DOHH2 (cell line): ENCODE data around the gene SUPT3H.

Experiments used
- H3F3A ChIP-seq: fragments of 200-600 bp; sonication (generic), shearing (Covaris generic); 2 replicates; pipeline ENCODE4 v1.6.0; 2016; ENCODE audit warnings: antibody characterized with exemption, mild to moderate bottlenecking; ENCODE audit not compliant: control insufficient read depth, insufficient read depth
- H3K27ac ChIP-seq: fragments of 200-600 bp; sonication (generic); 2 replicates; pipeline ENCODE4 v1.5.1; 2014; ENCODE audit warnings: low read depth, mild to moderate bottlenecking, low read length, moderate library complexity
- H3K27me3 ChIP-seq: fragments of 200-600 bp; sonication (generic); 2 replicates; pipeline ENCODE4 v1.6.1; 2014; ENCODE audit warnings: mild to moderate bottlenecking, low read length, mixed read lengths; ENCODE audit not compliant: control insufficient read depth
- H3K36me3 ChIP-seq: fragments of 200-600 bp; sonication (generic); 2 replicates; pipeline ENCODE4 v1.6.1; 2014; ENCODE audit warnings: mild to moderate bottlenecking, low read length, moderate library complexity, mixed read lengths; ENCODE audit not compliant: control insufficient read depth
- H3K4me1 ChIP-seq: fragments of 200-600 bp; sonication (generic); 2 replicates; pipeline ENCODE4 v1.6.1; 2014; ENCODE audit warnings: mild to moderate bottlenecking, low read length, mixed read lengths; ENCODE audit not compliant: control insufficient read depth
- H3K4me2 ChIP-seq: fragments of 200-600 bp; sonication (generic); 2 replicates; pipeline ENCODE4 v1.6.0; 2014; ENCODE audit warnings: mild to moderate bottlenecking, low read length, moderate library complexity
- H3K4me3 ChIP-seq: fragments of 200-600 bp; sonication (generic); 2 replicates; pipeline ENCODE4 v1.5.1; 2014; ENCODE audit warnings: mild to moderate bottlenecking, low read length, mixed read lengths
- H3K79me2 ChIP-seq: fragments of 200-600 bp; sonication (generic); 2 replicates; pipeline ENCODE4 v1.6.1; 2014; ENCODE audit warnings: mild to moderate bottlenecking, low read length, mixed read lengths; ENCODE audit not compliant: control insufficient read depth
- H3K9me2 ChIP-seq: fragments of 200-600 bp; sonication (generic); replicated peaks from 2 replicates; pipeline ENCODE4 v1.6.1; 2014; ENCODE audit warnings: mild to moderate bottlenecking, low read length, mixed read lengths; ENCODE audit not compliant: control insufficient read depth
- H3K9me3 ChIP-seq: fragments of 200-600 bp; sonication (generic); 2 replicates; pipeline ENCODE4 v1.6.1; 2014; ENCODE audit warnings: antibody characterized with exemption, low read length, mixed read lengths; ENCODE audit not compliant: control insufficient read depth, insufficient read depth
- H4K20me1 ChIP-seq: fragments of 200-600 bp; sonication (generic); 2 replicates; pipeline ENCODE4 v1.6.0; 2014; ENCODE audit warnings: low read depth, mild to moderate bottlenecking, antibody characterized with exemption, low read length, moderate library complexity; ENCODE audit not compliant: control insufficient read depth, insufficient read depth
- CTCF ChIP-seq: fragments of 200-600 bp; sonication (generic); IDR thresholded peaks from one replicate; pipeline ENCODE4 v1.5.1; 2014; ENCODE audit warnings: antibody characterized with exemption, mild to moderate bottlenecking, low read depth, low read length; ENCODE audit not compliant: poor library complexity, severe bottlenecking
- EZH2phosphoT487 ChIP-seq: fragments of 200-600 bp; sonication (generic); IDR thresholded peaks from 2 replicates; pipeline ENCODE4 v1.6.1; 2017; ENCODE audit warnings: borderline replicate concordance, mild to moderate bottlenecking, antibody characterized with exemption, low read length, moderate library complexity, mixed read lengths

Gene SUPT3H

GRCh38 chr6:44805238-44805846, 572.4 kb downstream of the SUPT3H start:
- no peaks in the 10 kb centered on the region for H4K20me1 ChIP-seq
- H3K4me2 ChIP-seq, result no peak overlapping the region

DNA sequence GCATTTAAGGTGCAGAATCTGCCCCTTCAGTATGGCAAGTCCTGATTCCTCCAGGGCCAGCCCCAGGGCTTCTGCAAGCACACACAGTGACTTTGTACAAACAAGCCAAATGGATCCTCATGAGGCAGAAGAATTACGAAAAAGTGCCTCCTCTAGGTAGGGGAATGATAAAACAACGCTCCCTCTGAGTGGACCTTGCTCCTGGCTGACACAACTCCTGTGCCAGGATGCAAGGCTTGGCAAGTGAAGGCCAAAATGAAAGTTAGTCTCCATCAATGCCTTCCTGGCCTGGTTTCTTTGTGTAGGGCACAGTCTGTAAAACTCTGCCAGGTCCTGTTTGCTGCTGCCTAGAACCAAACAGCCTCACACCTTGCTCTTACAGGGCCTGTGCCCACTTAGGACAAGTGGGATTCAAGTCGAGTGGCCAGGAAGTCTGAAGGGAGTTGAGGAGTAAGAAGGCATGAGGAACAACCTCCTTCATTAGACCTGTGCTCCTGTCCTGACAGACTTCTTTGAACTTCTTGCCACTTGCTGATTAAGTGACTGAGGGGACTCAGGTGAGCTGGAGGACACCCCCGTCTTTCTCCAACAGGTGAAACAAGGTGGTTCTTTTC, 573.1 kb downstream of the SUPT3H start:
- Histone ChIP-seq H4K20me1 (no peaks in the 10 kb centered on the region), H3F3A (no peaks in the 10 kb centered on the region), H3K27me3 (no peaks in the 10 kb centered on the region), H3K79me2 (no peaks in the 10 kb centered on the region), H3K4me1 (no peaks in the 10 kb centered on the region), H3K36me3 (no peaks in the 10 kb centered on the region), H3K27ac (no peak overlapping the region), H3K9me2 (no peaks in the 10 kb centered on the region), H3K4me3 (no peak overlapping the region), H3K9me3 (no peaks in the 10 kb centered on the region), H3K4me2 (no peak overlapping the region)
- TF ChIP-seq CTCF (no peak), EZH2phosphoT487 (no peak)

More at GRCh38 chr6:44805238-44805846, 572.4 kb downstream of the SUPT3H start:
- Histone ChIP-seq H3K36me3 (no peaks in the 10 kb centered on the region), H3K4me3 (no peak overlapping the region), H3K27ac (no peak overlapping the region), H3K9me2 (no peaks in the 10 kb centered on the region), H3K4me1 (no peaks in the 10 kb centered on the region), H3F3A (no peaks in the 10 kb centered on the region), H3K27me3 (no peaks in the 10 kb centered on the region), H3K79me2 (no peaks in the 10 kb centered on the region), H3K9me3 (no peaks in the 10 kb centered on the region)
- TF ChIP-seq EZH2phosphoT487 (no peak), CTCF (no peak)

DNA sequence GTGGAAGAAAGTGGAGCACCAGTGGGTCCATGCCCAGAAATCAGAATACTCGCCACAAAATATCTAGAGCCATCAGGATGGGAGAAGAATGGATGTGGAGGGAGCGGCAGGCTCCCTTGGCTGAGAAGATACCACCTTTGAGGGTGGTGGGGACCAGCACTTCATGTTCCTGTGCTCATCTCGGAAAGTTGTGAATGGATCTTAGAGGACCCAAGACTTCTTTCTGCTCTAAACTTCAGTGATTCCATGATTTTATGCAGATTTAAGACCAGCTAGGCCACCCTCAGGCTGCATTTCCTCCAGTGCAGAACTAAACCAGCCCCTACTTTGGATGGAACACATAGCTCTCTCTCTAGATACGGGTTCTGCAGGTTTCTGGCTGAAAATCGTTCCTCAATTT, 573.7 kb downstream of the SUPT3H start:
- H3K9me3 ChIP-seq, result no peaks in the 10 kb centered on the region
- no peaks in the 10 kb centered on the region for H3F3A ChIP-seq
- H3K4me2 ChIP-seq, result no peak overlapping the region
- H3K36me3 ChIP-seq, result no peaks in the 10 kb centered on the region
- no peaks in the 10 kb centered on the region for H3K9me2 ChIP-seq
- H3K27me3 ChIP-seq, result no peaks in the 10 kb centered on the region
- TF ChIP-seq EZH2phosphoT487 (no peak), CTCF (no peak)
- H3K79me2 ChIP-seq, result no peaks in the 10 kb centered on the region
- no peak overlapping the region for H3K4me3 ChIP-seq
- H4K20me1 ChIP-seq, result no peaks in the 10 kb centered on the region
- no peaks in the 10 kb centered on the region for H3K4me1 ChIP-seq
- no peak overlapping the region for H3K27ac ChIP-seq
